Endothelial cell of umbilical vein (primary cell): ENCODE results near the gene FANCC.

Experiments
- EZH2 ChIP-seq: IDR thresholded peaks from 2 replicates; pipeline ENCODE4 v1.6.1; 2012; ENCODE audit warnings: borderline replicate concordance, low read depth, mild to moderate bottlenecking, moderate library complexity, low read length, inconsistent platforms; ENCODE audit not compliant: severe bottlenecking
- POLR2A ChIP-seq: IDR thresholded peaks from 2 replicates; pipeline ENCODE4 v1.6.1; 2012; ENCODE audit warnings: low read depth, mild to moderate bottlenecking, control low read depth, low read length
- TF ChIP-seq, protein P1 (sequence below), 2 donors: IDR thresholded peaks; 1 replicate in 1 of 2; 2 replicates in 1 of 2; pipeline ENCODE4 v1.5.1; 2011; ENCODE audit warnings: low read length in 2 of 2, mild to moderate bottlenecking in 2 of 2, moderate library complexity in 2 of 2, control low read depth in 1 of 2, inconsistent platforms in 1 of 2, low read depth in 1 of 2; ENCODE audit not compliant: insufficient read depth in 1 of 2; ENCODE audit errors: extremely low read depth in 1 of 2
- TF ChIP-seq, protein P2 (sequence below): IDR thresholded peaks from 2 replicates; pipeline ENCODE4 v1.6.1; 2011; ENCODE audit not compliant: insufficient read depth, insufficient read length

DNA sequence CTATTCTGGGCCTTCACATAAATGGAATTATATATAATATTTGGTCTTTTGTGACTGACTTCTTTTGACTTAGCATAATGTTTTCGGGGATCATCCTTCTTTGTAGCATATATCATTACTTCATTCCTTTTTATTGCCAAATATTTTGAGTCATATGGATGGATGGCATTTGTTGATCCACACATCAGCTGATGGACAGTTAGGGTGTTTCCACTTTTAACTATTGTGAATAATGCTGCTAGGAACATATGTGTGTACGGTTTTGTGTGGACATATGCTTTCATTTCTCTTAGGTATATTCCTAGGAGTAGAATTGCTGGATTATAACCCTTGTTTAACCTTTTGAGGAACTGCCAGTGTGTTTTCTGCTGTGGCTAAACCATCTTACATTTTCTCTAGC is 249.6 kb downstream of the FANCC start:
- TF ChIP-seq POLR2A (no peak), EZH2 (no peak)
- TF ChIP-seq, protein P1, sequence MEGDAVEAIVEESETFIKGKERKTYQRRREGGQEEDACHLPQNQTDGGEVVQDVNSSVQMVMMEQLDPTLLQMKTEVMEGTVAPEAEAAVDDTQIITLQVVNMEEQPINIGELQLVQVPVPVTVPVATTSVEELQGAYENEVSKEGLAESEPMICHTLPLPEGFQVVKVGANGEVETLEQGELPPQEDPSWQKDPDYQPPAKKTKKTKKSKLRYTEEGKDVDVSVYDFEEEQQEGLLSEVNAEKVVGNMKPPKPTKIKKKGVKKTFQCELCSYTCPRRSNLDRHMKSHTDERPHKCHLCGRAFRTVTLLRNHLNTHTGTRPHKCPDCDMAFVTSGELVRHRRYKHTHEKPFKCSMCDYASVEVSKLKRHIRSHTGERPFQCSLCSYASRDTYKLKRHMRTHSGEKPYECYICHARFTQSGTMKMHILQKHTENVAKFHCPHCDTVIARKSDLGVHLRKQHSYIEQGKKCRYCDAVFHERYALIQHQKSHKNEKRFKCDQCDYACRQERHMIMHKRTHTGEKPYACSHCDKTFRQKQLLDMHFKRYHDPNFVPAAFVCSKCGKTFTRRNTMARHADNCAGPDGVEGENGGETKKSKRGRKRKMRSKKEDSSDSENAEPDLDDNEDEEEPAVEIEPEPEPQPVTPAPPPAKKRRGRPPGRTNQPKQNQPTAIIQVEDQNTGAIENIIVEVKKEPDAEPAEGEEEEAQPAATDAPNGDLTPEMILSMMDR (IDR thresholded peaks at IDR 0.05; ENCODE audit: extremely low read depth in 1 of 2, insufficient read depth in 1 of 2, low read depth in 1 of 2, low read length in 2 of 2), result no peak
- TF ChIP-seq, protein P2, sequence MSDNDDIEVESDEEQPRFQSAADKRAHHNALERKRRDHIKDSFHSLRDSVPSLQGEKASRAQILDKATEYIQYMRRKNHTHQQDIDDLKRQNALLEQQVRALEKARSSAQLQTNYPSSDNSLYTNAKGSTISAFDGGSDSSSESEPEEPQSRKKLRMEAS, result no peak
